Glutamatergic neuron (in vitro differentiated cells): ENCODE data around the gene VSTM4. TPM values are rescaled to one million over a fixed set of nuclear protein-coding genes. Genes with fewer than 3 reads are reported as not detected.

Experiments used
- DNase-seq: peaks from one replicate; pipeline ENCODE4 v3.0.0; 2022
- H3K27ac Mint-ChIP-seq: one replicate; pipeline ENCODE4 v1.8.0; 2020; ENCODE audit warnings: mild to moderate bottlenecking, mixed read lengths, inconsistent platforms; ENCODE audit not compliant: unreplicated experiment
- H3K27me3 Mint-ChIP-seq: one replicate; pipeline ENCODE4 v1.8.0; 2020; ENCODE audit warnings: mild to moderate bottlenecking, moderate library complexity, mixed read lengths, inconsistent platforms; ENCODE audit not compliant: unreplicated experiment
- H3K36me3 Mint-ChIP-seq: one replicate; pipeline ENCODE4 v1.8.0; 2020; ENCODE audit warnings: mild to moderate bottlenecking, mixed read lengths, inconsistent platforms; ENCODE audit not compliant: unreplicated experiment
- H3K4me1 Mint-ChIP-seq: one replicate; pipeline ENCODE4 v1.8.0; 2020; ENCODE audit warnings: mild to moderate bottlenecking, low read depth, mixed read lengths, inconsistent platforms; ENCODE audit not compliant: unreplicated experiment
- H3K4me3 Mint-ChIP-seq: one replicate; pipeline ENCODE4 v1.8.0; 2020; ENCODE audit warnings: mild to moderate bottlenecking, mixed read lengths, inconsistent platforms; ENCODE audit not compliant: unreplicated experiment
- H3K9me3 Mint-ChIP-seq: one replicate; pipeline ENCODE4 v1.8.0; 2020; ENCODE audit warnings: mild to moderate bottlenecking, moderate library complexity, mixed read lengths, inconsistent platforms; ENCODE audit not compliant: unreplicated experiment
- total RNA-seq: library from RNA; stranded (reverse); fragmentation: NEBNext Ultra II Directional; extraction: Animal tissue kit (Norgen Biotek cat#: 25700); gene quantifications from one replicate; pipeline ENCODE4 v1.2.1, GENCODE V29; 2021; ENCODE audit not compliant: unreplicated experiment
- TF ChIP-seq, protein P1 (sequence below): fragments of 200-600 bp; sonication (generic); IDR thresholded peaks from one replicate; pipeline ENCODE4 v1.5.0; 2021; ENCODE audit not compliant: partially characterized antibody, unreplicated experiment

The VSTM4 gene
- total RNA-seq, 1 donor from 2014 or later, result 2.0 TPM

DNA sequence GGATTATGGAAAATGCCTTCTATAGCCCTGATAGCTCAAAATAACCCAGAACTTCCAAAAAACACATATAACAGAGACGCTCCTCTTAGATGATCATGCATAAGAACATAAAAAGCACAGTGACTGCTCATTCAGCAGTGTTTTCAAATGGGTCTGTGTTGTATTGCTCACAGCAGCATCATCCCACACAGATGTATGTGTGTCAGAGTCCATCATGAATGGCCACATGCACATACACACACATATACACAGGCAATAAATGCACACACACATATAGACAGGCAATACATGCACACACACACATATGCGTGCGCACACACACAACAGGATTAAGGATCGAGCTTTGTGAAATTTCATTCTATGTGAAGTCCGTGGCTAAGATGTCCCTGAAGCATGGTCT, 46.7 kb upstream of the VSTM4 start:
- H3K27ac Mint-ChIP-seq, result no peak overlapping the region
- H3K27me3 Mint-ChIP-seq, result peaks cover 3% of the 10 kb centered on the region
- DNase-seq, result no peak
- H3K4me3 Mint-ChIP-seq, result no peak overlapping the region
- TF ChIP-seq, protein P1, sequence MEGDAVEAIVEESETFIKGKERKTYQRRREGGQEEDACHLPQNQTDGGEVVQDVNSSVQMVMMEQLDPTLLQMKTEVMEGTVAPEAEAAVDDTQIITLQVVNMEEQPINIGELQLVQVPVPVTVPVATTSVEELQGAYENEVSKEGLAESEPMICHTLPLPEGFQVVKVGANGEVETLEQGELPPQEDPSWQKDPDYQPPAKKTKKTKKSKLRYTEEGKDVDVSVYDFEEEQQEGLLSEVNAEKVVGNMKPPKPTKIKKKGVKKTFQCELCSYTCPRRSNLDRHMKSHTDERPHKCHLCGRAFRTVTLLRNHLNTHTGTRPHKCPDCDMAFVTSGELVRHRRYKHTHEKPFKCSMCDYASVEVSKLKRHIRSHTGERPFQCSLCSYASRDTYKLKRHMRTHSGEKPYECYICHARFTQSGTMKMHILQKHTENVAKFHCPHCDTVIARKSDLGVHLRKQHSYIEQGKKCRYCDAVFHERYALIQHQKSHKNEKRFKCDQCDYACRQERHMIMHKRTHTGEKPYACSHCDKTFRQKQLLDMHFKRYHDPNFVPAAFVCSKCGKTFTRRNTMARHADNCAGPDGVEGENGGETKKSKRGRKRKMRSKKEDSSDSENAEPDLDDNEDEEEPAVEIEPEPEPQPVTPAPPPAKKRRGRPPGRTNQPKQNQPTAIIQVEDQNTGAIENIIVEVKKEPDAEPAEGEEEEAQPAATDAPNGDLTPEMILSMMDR, result no peak
- peaks cover 9% of the 10 kb centered on the region for H3K4me1 Mint-ChIP-seq
- peaks cover 5% of the 10 kb centered on the region for H3K9me3 Mint-ChIP-seq
- H3K36me3 Mint-ChIP-seq, result peaks cover 5% of the 10 kb centered on the region

DNA sequence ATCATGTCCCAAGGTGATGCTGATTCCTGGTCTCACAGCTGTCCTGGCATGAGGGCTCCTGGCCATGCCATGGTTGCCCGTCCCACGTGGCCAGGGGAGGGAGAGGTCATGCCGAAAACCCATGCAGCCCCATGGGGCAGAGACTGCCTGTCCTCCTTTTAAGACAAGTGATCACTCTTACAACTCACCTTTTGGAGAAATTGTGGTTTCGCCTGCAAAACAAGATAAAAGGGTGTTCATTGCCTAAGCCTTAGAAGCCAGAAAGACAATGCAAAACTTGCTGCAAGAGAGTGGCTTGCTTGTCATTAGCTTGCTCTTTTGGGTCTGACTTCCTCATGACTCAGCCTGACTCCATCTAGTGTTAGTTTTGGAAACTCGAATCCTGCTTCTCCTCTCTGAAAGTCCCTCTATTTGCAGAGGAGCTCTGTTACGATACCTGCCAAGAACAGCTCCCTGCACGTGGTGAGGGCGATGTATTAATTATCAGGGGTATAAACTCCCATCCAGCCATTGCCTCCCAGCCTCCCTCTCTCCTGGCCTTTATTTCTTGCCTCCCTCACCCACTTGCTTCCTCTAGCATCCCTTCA, 46.2 kb upstream of the VSTM4 start:
- peaks cover 4% of the 10 kb centered on the region for H3K36me3 Mint-ChIP-seq
- TF ChIP-seq, protein P1, result no peak
- peaks cover 5% of the 10 kb centered on the region for H3K9me3 Mint-ChIP-seq
- H3K27ac Mint-ChIP-seq, result no peak overlapping the region
- H3K4me3 Mint-ChIP-seq, result no peak overlapping the region
- H3K4me1 Mint-ChIP-seq, result peaks cover 9% of the 10 kb centered on the region
- peaks cover 3% of the 10 kb centered on the region for H3K27me3 Mint-ChIP-seq
- no peak for DNase-seq

DNA sequence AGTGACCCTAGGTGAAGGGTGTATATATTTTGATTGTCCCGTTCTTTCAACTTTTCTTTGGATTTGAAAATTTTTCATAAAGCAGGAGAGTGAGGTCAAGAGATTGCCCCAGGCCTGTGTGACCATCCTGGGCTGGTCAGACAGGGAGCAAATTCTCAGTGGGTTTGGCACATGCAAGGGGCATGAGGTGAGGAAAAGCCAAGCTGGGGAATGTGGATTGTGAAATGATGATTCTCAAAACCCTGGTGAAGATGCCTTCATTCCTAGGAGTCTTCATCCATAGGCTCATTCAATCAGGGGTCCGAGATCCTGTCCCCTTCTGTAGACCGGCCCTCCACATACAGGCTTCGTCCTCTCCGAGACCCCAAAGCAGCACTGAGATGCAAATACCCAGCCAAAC, 45.5 kb upstream of the VSTM4 start:
- TF ChIP-seq, protein P1, result no peak
- peaks cover 3% of the 10 kb centered on the region for H3K9me3 Mint-ChIP-seq
- peaks cover 2% of the 10 kb centered on the region for H3K27me3 Mint-ChIP-seq
- no peaks in the 10 kb centered on the region for H3K36me3 Mint-ChIP-seq
- H3K4me3 Mint-ChIP-seq, result no peak overlapping the region
- no peak for DNase-seq
- H3K27ac Mint-ChIP-seq, result no peak overlapping the region
- H3K4me1 Mint-ChIP-seq, result peaks cover 9% of the 10 kb centered on the region

DNA sequence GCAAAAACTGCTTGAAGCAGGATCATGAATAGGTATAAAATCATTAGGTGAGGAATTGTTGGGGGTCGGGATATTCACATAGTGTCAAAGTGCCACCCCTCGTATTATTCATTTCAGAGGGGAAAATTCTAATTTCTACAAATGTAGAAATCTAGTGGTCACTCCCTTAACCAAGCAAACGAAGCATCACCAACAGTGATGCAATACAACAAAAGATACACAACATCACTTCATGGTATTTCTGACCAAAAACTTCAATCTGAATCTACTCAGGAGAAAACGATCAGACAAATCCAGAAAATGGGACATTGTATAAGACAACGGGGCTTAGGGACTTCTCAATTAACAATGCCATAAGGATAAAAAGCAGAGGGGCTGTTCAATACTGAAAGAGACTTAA, 44.8 kb upstream of the VSTM4 start:
- Mint-ChIP-seq H3K4me3 (no peak overlapping the region), H3K27me3 (peaks cover 2% of the 10 kb centered on the region), H3K36me3 (no peaks in the 10 kb centered on the region), H3K4me1 (peaks cover 6% of the 10 kb centered on the region), H3K9me3 (peaks cover 3% of the 10 kb centered on the region), H3K27ac (no peak overlapping the region)
- TF ChIP-seq, protein P1, result no peak
- no peak for DNase-seq

DNA sequence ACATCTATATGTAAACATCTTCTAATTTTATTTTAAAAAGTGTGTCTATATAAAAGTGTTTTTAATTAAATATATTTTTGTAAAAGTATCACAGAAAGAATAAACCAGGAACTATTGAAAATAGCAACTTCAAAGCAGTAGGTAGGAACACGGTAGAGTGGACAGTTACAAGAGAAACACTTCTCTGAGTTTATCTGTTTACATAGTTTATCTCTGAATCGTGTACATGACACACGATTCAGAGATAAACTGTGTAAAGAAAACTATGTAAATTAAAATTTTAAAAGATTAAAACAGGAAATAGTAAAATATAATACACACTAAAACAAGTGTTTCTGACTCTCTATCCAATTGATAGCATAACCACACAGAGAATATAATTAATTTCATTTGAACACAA, 43.6 kb upstream of the VSTM4 start:
- no peak overlapping the region for H3K4me3 Mint-ChIP-seq
- TF ChIP-seq, protein P1, result no peak
- DNase-seq, result no peak
- H3K9me3 Mint-ChIP-seq, result peaks cover 1% of the 10 kb centered on the region
- H3K27me3 Mint-ChIP-seq, result peaks cover 2% of the 10 kb centered on the region
- H3K4me1 Mint-ChIP-seq, result peaks cover 7% of the 10 kb centered on the region
- no peaks in the 10 kb centered on the region for H3K36me3 Mint-ChIP-seq
- no peak overlapping the region for H3K27ac Mint-ChIP-seq
